AG04449 (cell line): ENCODE measurements around the gene HOXB4.

Source experiments
- CTCF ChIA-PET: fragments of 350-600 bp; formaldehyde crosslinking; extraction: SDS; loops from one replicate; lab custom pipeline; 2021; ENCODE audit warnings: antibody characterized with exemption; lab: Yijun Ruan, JAX
- POLR2A ChIA-PET: fragments of 400-600, 350-600 bp; formaldehyde crosslinking; extraction: SDS; loops from one replicate; lab custom pipeline; 2020; ENCODE audit warnings: antibody characterized with exemption, inconsistent platforms; lab: Yijun Ruan, JAX
- DNase-seq: peaks from one replicate; pipeline ENCODE4 v3.0.0-alpha.2; 2010; ENCODE audit warnings: low read depth, low spot score
- H3K4me3 ChIP-seq: 2 replicates; pipeline ENCODE4 v1.5.1; 2011; ENCODE audit warnings: low read depth, mild to moderate bottlenecking, control low read depth, low read length
- TF ChIP-seq, protein P1 (sequence below): IDR thresholded peaks from one replicate; pipeline ENCODE4 v1.5.1; 2011; ENCODE audit warnings: mild to moderate bottlenecking, moderate library complexity, low read length, control low read depth, inconsistent platforms; ENCODE audit not compliant: insufficient read depth; ENCODE audit errors: missing control alignments

The HOXB4 gene

DNA sequence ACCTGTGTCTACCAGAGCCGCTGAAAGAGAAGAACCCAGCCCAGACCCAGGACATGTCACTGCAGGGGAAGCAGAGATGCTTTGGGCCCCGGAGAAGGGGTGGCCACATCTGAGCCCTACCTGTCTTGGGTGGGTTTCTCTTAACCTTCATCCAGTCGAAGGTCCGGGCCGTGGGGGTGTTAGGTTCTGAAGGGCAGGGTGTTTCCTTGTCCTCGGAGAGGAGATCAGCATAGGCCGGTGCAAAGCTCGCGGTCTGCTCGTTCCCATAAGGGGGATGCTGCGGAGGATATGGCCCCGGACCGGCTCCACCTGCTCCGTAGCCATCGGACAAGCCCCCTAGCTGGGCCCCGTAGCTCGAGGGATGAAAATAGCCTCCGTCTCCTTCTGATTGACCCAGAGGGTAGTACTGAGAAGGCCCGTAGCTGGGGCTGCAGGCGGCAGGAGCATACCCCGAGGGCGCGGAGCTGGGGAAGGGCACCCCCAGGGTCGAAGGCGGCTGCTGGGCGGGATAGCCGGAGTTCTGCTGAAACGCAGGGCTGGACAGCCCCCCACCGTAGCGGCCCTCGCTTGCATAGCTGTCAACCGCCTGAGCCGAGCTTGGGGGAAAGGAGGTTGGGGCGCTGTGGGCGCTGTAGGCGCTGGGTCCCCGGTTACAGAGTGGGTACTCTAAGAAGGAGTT, 47.8 kb downstream of the HOXB4 start:
- H3K4me3 ChIP-seq, result no peak overlapping the region
- CTCF ChIA-PET, result interaction anchor here (1.3 kb wide), 1 partner anchor 14 kb away, joined by 3 read pairs; no protein-coding TSS in a partner anchor
- TF ChIP-seq, protein P1, sequence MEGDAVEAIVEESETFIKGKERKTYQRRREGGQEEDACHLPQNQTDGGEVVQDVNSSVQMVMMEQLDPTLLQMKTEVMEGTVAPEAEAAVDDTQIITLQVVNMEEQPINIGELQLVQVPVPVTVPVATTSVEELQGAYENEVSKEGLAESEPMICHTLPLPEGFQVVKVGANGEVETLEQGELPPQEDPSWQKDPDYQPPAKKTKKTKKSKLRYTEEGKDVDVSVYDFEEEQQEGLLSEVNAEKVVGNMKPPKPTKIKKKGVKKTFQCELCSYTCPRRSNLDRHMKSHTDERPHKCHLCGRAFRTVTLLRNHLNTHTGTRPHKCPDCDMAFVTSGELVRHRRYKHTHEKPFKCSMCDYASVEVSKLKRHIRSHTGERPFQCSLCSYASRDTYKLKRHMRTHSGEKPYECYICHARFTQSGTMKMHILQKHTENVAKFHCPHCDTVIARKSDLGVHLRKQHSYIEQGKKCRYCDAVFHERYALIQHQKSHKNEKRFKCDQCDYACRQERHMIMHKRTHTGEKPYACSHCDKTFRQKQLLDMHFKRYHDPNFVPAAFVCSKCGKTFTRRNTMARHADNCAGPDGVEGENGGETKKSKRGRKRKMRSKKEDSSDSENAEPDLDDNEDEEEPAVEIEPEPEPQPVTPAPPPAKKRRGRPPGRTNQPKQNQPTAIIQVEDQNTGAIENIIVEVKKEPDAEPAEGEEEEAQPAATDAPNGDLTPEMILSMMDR, result no peak
- POLR2A ChIA-PET, result no interaction called here
- no peak for DNase-seq

DNA sequence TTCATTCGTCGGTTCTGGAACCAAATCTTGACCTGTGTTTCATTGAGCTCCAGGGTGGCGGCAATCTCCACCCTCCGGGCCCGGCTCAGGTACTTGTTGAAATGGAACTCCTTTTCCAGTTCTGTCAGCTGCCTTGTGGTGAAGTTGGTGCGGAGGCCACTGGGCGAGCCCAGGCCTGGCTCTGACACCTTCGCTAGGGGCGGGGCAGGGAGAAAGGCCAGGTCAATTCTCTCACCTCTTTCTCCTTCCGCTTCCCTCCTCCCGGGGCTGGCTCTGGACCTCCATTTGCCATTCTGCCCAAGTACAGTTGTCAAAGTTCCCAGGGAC, 48.5 kb downstream of the HOXB4 start:
- DNase-seq, result no peak
- ChIA-PET POLR2A (no interaction called here), CTCF (interaction anchor here (1.3 kb wide), 1 partner anchor 14 kb away, joined by 3 read pairs; no protein-coding TSS in a partner anchor)
- H3K4me3 ChIP-seq, result no peak overlapping the region
- TF ChIP-seq, protein P1, result no peak

DNA sequence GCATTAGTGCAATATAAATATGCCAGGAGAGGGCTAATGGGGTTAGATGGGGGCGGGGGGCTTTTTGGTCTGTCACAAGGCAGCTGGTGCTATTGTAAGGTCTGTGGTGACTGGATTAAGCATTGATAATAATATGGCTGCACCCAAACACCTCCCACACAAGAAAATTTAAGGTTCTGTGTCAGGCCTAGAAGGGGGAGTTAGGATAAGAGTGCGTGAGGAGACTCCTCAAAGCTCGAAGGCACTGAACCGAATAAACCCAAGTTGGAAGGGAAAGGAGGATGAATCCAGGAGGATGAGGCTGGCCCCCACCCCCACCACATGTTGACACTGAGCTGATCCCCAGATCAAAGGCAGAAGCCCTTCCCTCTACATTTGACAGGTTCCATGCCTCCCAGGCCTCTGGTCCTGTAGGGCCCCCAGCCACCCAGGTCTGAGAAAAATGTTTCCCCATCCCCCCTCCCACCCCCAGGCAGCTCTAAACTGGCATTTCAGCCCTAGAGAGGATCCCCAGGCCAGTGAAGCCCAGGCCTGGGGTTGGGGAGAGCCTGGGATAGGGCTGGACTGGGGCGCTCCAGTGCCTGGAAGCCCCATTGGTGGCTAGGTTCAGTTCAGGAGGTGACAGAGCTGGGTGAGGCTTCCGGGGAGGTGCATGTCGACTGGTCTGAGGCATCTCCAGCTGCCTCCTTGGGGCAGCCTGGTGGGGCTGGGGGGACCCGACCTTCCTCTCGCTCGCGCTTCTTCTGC, 49.0 kb downstream of the HOXB4 start:
- CTCF ChIA-PET, result interaction anchor here (0.7 to 1.3 kb wide), 2 partner anchors 13 to 36 kb away, joined by 3 read pairs; no protein-coding TSS in a partner anchor
- POLR2A ChIA-PET, result no interaction called here
- no peak for DNase-seq
- H3K4me3 ChIP-seq, result no peak overlapping the region
- TF ChIP-seq, protein P1, result no peak

DNA sequence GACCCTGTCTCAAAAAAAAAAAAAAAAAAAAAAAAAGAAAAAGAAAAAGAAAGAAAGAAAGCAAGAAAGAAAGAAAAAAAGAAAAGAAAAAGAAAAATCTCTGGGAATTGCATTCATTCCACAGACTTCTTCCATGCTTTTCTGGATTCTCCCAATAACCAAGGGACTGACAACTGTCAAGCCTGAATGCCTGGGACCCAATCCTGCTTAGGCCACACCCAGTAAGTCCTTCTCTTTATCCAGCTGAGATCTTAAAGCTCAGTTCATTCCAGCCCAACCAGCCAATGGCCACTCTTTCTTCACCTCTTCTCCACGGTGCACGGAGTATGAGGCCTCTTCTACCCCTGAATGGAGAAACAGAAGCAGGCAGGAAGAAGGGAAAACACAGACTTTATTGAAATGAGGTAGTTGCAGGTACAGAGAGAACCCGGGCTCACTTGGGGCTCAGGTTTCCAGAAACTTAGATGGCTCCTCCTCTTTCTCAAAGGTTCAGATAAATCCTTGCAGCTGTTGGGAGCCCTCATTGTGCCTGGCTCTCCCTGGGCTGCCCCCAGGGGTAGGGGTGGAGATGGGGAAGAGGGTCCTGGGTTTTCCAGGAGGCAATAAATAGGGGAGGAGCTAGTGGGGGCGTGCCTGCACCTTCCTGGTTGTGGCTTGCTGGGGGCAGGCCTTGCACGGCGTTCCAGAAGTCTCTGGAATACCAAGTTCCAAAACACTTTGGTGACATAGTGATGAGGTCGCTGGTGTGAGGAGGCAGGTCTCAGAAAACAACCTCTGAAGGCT, 49.8 kb downstream of the HOXB4 start:
- no peak overlapping the region for H3K4me3 ChIP-seq

DNA sequence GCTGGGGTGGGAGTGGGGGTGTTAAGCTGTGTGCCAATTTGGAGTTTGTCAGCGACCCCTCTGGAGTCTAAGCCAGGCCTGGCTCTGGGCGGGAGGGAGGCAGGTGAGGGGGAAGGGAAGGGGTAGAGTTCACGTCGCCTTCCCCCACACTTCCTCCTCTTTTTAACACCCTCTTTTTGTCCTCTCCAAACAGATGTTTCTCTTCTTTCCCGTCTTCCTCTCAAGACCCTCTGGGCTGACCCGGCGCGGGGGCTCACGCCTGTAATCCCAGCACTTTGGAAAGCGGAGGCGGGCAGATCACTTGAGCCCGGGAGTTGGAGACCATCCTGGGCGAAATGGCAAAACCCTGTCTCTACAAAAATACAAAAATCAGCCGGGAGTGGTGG, 50.6 kb downstream of the HOXB4 start:
- H3K4me3 ChIP-seq, result no peak overlapping the region
- no peak for DNase-seq
- ChIA-PET POLR2A (no interaction called here), CTCF (no interaction called here)
- TF ChIP-seq, protein P1, result no peak

More for the DNA sequence above, 49.8 kb downstream of the HOXB4 start:
- TF ChIP-seq, protein P1, result no peak
- DNase-seq, result no peak
- CTCF ChIA-PET, result interaction anchor here (1.3 kb wide), 1 partner anchor 12 kb away, joined by 3 read pairs; no protein-coding TSS in a partner anchor
- POLR2A ChIA-PET, result no interaction called here
